ENCODE measurements around the gene SIAH2. TPM values are rescaled to one million over a fixed set of nuclear protein-coding genes. Genes with fewer than 3 reads are reported as not detected.

Gene SIAH2
- total and polyA plus RNA-seq, 9 of the 15 experiments (the other 6 are each of a cell fraction or from before 2014, with no cell fraction given) = 4.8 to 39.0 (median 29.9) TPM

DNA sequence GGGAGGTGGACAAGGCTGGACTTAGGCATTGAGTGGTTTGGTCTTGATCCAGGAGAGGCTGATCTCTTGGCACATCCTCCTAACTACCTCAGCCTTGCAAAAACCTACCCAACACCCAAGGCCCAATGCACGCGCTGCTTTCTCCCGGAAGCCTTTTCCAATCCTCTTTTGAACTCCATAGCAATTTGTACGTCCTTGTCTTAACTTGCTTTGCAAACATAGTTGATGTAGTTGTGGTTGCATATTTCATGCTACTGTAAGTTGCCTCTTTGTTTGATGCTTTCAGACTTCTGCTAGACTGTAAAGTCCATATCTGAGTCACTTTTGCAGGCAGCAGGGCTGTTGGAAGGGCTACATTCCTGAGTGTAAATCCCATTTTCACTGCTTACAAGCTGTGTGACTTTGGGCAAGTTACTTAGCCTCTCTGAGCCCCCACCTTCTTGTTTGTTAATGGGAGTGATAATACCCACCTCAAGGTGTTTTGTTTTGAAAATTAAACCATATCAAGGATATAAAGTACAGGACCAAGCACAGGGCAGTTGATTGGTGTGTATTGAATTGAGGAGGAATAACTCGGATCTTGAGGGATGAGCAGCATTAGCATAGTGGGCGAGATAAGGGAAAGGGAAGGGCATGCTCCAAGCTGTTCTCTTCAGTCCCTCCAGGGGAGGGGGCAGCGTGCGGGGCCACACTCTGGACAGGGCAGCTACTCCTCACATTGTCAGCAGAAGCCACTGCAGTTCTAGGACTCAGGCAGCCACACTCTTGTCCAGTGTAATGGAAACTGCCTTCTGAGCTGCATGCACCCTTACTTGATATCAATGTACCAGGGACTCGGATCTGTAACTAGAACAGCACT lies 28.8 kb downstream of the SIAH2 start:
- DNase-seq (ENCODE audit: extremely low read depth in 1 of 4, low spot score in 3 of 4) (no peak), ATAC-seq (no peak), FAIRE-seq (peak; percentile 35)
- Histone ChIP-seq H3K4me2 (ENCODE audit: insufficient read depth, low read length) (peak overlapping the region; percentile 79), H2AFZ (ENCODE audit: low read depth, low read length) (peak overlapping the region; percentile 68), H3K4me1 (replicated peaks in 1 of 2; ENCODE audit: control insufficient read depth in 2 of 2, insufficient read depth in 2 of 2, low read length in 2 of 2) (peaks cover 18 to 70% of the 10 kb centered on the region in 2 experiments), H3K36me3 (ENCODE audit: control insufficient read depth, insufficient read depth, low read length) (no peaks in the 10 kb centered on the region), H3K27me3 (ENCODE audit: control insufficient read depth in 2 of 2, insufficient read depth in 2 of 2, low read length in 2 of 2) (no peaks in the 10 kb centered on the region), H3K27ac (ENCODE audit: extremely low read depth, low read depth, low read length) (peak overlapping the region; percentile 76), H3K79me2 (ENCODE audit: control insufficient read depth, insufficient read depth, low read length) (no peaks in the 10 kb centered on the region), H3K9ac (ENCODE audit: insufficient read depth in 1 of 2, low read depth in 2 of 2, low read length in 2 of 2) (peak overlapping the region in 1 of 2 experiments; percentile 47; a peak in 2 of 4 replicates), H3K9me3 (replicated peaks; ENCODE audit: control insufficient read depth, insufficient read depth, low read depth, low read length) (no peaks in the 10 kb centered on the region), H3K4me3 (no peak overlapping the region), H3K9me1 (ENCODE audit: control insufficient read depth, insufficient read depth, low read length) (no peaks in the 10 kb centered on the region), H4K20me1 (replicated peaks; ENCODE audit: control insufficient read depth, insufficient read depth, low read length) (no peaks in the 10 kb centered on the region)
- CTCF ChIA-PET (ENCODE audit: low intra/inter-chr PET ratio) = no interaction called here
- intact Hi-C loops (cut with micrococcal nuclease) = loop anchor here (2.0 kb wide), 1 partner anchor 27 kb away; no protein-coding TSS in a partner anchor
- BruUV-seq (replicated peaks) = no TSS peak
- 38% methylated on average over 9 of the region's 9 CpGs for WGBS (ENCODE audit: insufficient coverage, low coverage, missing lambda C conversion rate)
- POLR2A ChIA-PET = interaction anchor here (0.7 to 1.7 kb wide), 3 partner anchors 13 to 188 kb away, joined by 3 to 6 read pairs (median 3); partner anchors contain the start of genes EIF2A and SERP1
- in situ Hi-C loops (cut with MboI) = no loop called here
- TF ChIP-seq ZFP36 (IDR thresholded peaks at IDR 0.05; ENCODE audit: low read depth, low read length, partially characterized antibody) (peak; percentile 93), NFRKB (IDR thresholded peaks at IDR 0.05; ENCODE audit: low read depth) (0 out of 2 replicates have a peak, but pooled peaks have one; percentile 17), BCOR (IDR thresholded peaks at IDR 0.05) (peak; percentile 99), DACH1 (IDR thresholded peaks at IDR 0.05; ENCODE audit: partially characterized antibody) (peak; percentile 7), RCOR1 (IDR thresholded peaks at IDR 0.05; ENCODE audit: borderline replicate concordance in 1 of 2, low read depth in 2 of 2, low read length in 2 of 2) (peak in 1 of 2 experiments; percentile 70; a peak in 3 of 4 replicates), ZNF431 (CRISPR knock-in tag; IDR thresholded peaks at IDR 0.05) (peak; percentile 48; the same call in 1 of the 2 replicates), ETV5 (CRISPR knock-in tag; IDR thresholded peaks at IDR 0.05; ENCODE audit: low read depth) (peak; percentile 13; the same call in 1 of the 2 replicates), NCOA2 (IDR thresholded peaks at IDR 0.05; ENCODE audit: partially characterized antibody in 2 of 2) (no peak), SRF (CRISPR knock-in tag; IDR thresholded peaks at IDR 0.05) (no peak), SNIP1 (IDR thresholded peaks at IDR 0.05; ENCODE audit: low read depth) (0 out of 2 replicates have a peak, but pooled peaks have one; percentile 4), BRD9 (IDR thresholded peaks at IDR 0.05; ENCODE audit: low read depth, partially characterized antibody) (peak; percentile 84), ZKSCAN1 (IDR thresholded peaks at IDR 0.05; ENCODE audit: low read depth, low read length) (no peak), NRF1 (conservative IDR thresholded peaks at IDR 0.05 in 1 of 2, IDR thresholded peaks at IDR 0.05 in 1 of 2) (no peak), PTBP1 (IDR thresholded peaks at IDR 0.05; ENCODE audit: low read depth, low read length) (peak; percentile 81; the same call in 1 of the 2 replicates), KDM1A (IDR thresholded peaks at IDR 0.05) (peak; percentile 89 to 91), EP400 (IDR thresholded peaks at IDR 0.05) (peak; percentile 29; the same call in 1 of the 2 replicates), DDX20 (tag; IDR thresholded peaks at IDR 0.05; ENCODE audit: low read depth) (no peak), NR1H2 (CRISPR knock-in tag; IDR thresholded peaks at IDR 0.05) (no peak)
- TF ChIP-seq, protein P1, sequence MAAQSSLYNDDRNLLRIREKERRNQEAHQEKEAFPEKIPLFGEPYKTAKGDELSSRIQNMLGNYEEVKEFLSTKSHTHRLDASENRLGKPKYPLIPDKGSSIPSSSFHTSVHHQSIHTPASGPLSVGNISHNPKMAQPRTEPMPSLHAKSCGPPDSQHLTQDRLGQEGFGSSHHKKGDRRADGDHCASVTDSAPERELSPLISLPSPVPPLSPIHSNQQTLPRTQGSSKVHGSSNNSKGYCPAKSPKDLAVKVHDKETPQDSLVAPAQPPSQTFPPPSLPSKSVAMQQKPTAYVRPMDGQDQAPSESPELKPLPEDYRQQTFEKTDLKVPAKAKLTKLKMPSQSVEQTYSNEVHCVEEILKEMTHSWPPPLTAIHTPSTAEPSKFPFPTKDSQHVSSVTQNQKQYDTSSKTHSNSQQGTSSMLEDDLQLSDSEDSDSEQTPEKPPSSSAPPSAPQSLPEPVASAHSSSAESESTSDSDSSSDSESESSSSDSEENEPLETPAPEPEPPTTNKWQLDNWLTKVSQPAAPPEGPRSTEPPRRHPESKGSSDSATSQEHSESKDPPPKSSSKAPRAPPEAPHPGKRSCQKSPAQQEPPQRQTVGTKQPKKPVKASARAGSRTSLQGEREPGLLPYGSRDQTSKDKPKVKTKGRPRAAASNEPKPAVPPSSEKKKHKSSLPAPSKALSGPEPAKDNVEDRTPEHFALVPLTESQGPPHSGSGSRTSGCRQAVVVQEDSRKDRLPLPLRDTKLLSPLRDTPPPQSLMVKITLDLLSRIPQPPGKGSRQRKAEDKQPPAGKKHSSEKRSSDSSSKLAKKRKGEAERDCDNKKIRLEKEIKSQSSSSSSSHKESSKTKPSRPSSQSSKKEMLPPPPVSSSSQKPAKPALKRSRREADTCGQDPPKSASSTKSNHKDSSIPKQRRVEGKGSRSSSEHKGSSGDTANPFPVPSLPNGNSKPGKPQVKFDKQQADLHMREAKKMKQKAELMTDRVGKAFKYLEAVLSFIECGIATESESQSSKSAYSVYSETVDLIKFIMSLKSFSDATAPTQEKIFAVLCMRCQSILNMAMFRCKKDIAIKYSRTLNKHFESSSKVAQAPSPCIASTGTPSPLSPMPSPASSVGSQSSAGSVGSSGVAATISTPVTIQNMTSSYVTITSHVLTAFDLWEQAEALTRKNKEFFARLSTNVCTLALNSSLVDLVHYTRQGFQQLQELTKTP (IDR thresholded peaks at IDR 0.05; ENCODE audit: low read depth in 1 of 2, partially characterized antibody in 2 of 2) = peak in 1 of 2 experiments; percentile 2
